ENCODE results near the gene HBG2. TPM values are rescaled to one million over a fixed set of nuclear protein-coding genes. Genes with fewer than 3 reads are reported as not detected.

The HBG2 gene
- total and polyA plus RNA-seq, 9 of the 15 experiments (the other 6 are each of a cell fraction or from before 2014, with no cell fraction given), result 1,626 to 58,619 (median 10,515) TPM

- TF ChIP-seq GATAD2B (IDR thresholded peaks at IDR 0.05; ENCODE audit: borderline replicate concordance) (no peak), FOXA3 (CRISPR knock-in tag; conservative IDR thresholded peaks at IDR 0.05 in 1 of 2, IDR thresholded peaks at IDR 0.05 in 1 of 2) (no peak), BRF1 (IDR thresholded peaks at IDR 0.05; ENCODE audit: borderline replicate concordance, extremely low read depth, insufficient read length) (no peak), PRPF4 (IDR thresholded peaks at IDR 0.05; ENCODE audit: insufficient read depth, low read depth, low read length, poor library complexity, severe bottlenecking) (no peak), DIDO1 (tag; IDR thresholded peaks at IDR 0.05; ENCODE audit: low read depth) (no peak), E2F6 (IDR thresholded peaks at IDR 0.05; ENCODE audit: borderline replicate concordance in 1 of 2, extremely low read depth in 1 of 2, insufficient read depth in 1 of 2, insufficient read length in 1 of 2, low read depth in 1 of 2, low read length in 1 of 2, poor library complexity in 1 of 2, severe bottlenecking in 1 of 2) (peak in 1 of 2 experiments; percentile 31), THRA (IDR thresholded peaks at IDR 0.05) (no peak), SMAD1 (IDR thresholded peaks at IDR 0.05; ENCODE audit: low read depth, low read length, partially characterized antibody) (peak; percentile 31), RB1 (IDR thresholded peaks at IDR 0.05; ENCODE audit: low read depth) (no peak), THRAP3 (IDR thresholded peaks at IDR 0.05; ENCODE audit: borderline replicate concordance) (no peak), HES1 (IDR thresholded peaks at IDR 0.05; ENCODE audit: low read depth) (no peak), TSC22D4 (tag; IDR thresholded peaks at IDR 0.05) (no peak), ZZZ3 (IDR thresholded peaks at IDR 0.05) (no peak), TFAP4 (CRISPR knock-in tag; IDR thresholded peaks at IDR 0.05; ENCODE audit: borderline replicate concordance) (peak; percentile 53; the same call in 1 of the 2 replicates), ZNF408 (CRISPR knock-in tag; IDR thresholded peaks at IDR 0.05; ENCODE audit: low read depth) (no peak), E4F1 (CRISPR knock-in tag; IDR thresholded peaks at IDR 0.05; ENCODE audit: borderline replicate concordance) (no peak), DNMT1 (IDR thresholded peaks at IDR 0.05) (no peak), KDM4B (IDR thresholded peaks at IDR 0.05; ENCODE audit: borderline replicate concordance in 2 of 2, low read depth in 1 of 2) (no peak)
These were observed 33.7 kb upstream of the HBG2 start (continued) for GRCh38 chr11:5288108-5288905.
